GM21825 (cell line): ENCODE results near the gene GJA3.
A peak's percentile ranks its signal among the peaks of the same experiment; 100 is the strongest.

ENCODE experiments used
- ATAC-seq: cut with Tn5 transposase; IDR thresholded peaks from one replicate; pipeline ENCODE4 v1.9.1; 2021; ENCODE audit warnings: mild to moderate bottlenecking, moderate library complexity; ENCODE audit not compliant: unreplicated experiment

The GJA3 gene

GRCh38 chr13:20185366-20186056 is 24.7 kb upstream of the GJA3 start:
- ATAC-seq = no peak

- peak; percentile 63 for ATAC-seq
Observed at GRCh38 chr13:20182231-20182846, 21.5 kb upstream of the GJA3 start.

- ATAC-seq = no peak
Observed at GRCh38 chr13:20181188-20181587, 20.3 kb upstream of the GJA3 start.

- no peak for ATAC-seq
Observed at GRCh38 chr13:20178156-20178555, 17.3 kb upstream of the GJA3 start.

- ATAC-seq = no peak
Observed at GRCh38 chr13:20177049-20177831, 16.4 kb upstream of the GJA3 start.

- ATAC-seq = no peak
Observed at GRCh38 chr13:20175907-20176652, 15.2 kb upstream of the GJA3 start.

- ATAC-seq = no peak
Observed at GRCh38 chr13:20175406-20175794, 14.5 kb upstream of the GJA3 start.

- ATAC-seq = peak; percentile 87
Observed at GRCh38 chr13:20174656-20175405, 14.0 kb upstream of the GJA3 start.

GRCh38 chr13:20173116-20173746 is 12.4 kb upstream of the GJA3 start:
- ATAC-seq = no peak

- no peak for ATAC-seq
Observed at GRCh38 chr13:20171364-20171763, 10.5 kb upstream of the GJA3 start.

- ATAC-seq = no peak
Observed at GRCh38 chr13:20170921-20171320, 10.1 kb upstream of the GJA3 start.

- no peak for ATAC-seq
Observed at GRCh38 chr13:20168396-20168795, 7.5 kb upstream of the GJA3 start.

- ATAC-seq = no peak
Observed at GRCh38 chr13:20165417-20166257, 4.8 kb upstream of the GJA3 start.

GRCh38 chr13:20161951-20162300 is 1.1 kb upstream of the GJA3 start:
- ATAC-seq = no peak

- ATAC-seq = peak; percentile 57
Observed at GRCh38 chr13:20161275-20161950, 561 bp upstream of the GJA3 start.

GRCh38 chr13:20159646-20160305 is 1.1 kb downstream of the GJA3 start:
- no peak for ATAC-seq

GRCh38 chr13:20157151-20157796 is 3.6 kb downstream of the GJA3 start:
- ATAC-seq = no peak

- ATAC-seq = no peak
Observed at GRCh38 chr13:20156702-20157101, 4.2 kb downstream of the GJA3 start.
